ENCODE results near the gene SGCD.
"Not testable (repeated sequence)": the region's sequence is repeated elsewhere in the genome, so short reads cannot be mapped to it uniquely, and the experiment has no call there.

SGCD gene

GRCh38 chr5:156654444-156654843, 327.5 kb downstream of the SGCD start:
- DNase-seq, result no peak

DNA sequence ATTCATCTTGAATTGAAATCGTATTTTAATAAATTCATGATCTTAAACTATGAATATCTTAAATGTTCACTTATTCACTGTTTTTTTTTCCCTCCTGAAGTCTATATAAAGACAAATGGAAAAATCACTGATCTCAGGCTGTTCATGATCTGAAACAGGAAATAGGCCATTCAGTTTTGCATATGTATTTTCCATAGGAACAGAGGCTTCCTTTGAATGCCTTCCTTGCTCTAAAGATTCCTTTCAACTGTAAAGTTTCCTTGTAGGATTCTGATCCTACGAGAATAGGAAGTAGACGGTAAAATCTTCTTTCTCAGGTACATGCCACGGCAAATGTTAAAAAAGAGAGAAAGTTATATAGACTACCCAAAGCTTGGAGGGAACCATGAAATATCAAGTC, 328.8 kb downstream of the SGCD start:
- no peak for DNase-seq

- not testable (repeated sequence) for DNase-seq
Observed at GRCh38 chr5:156664832-156665231, 337.9 kb downstream of the SGCD start.

- DNase-seq, result not testable (repeated sequence)
Observed at GRCh38 chr5:156666686-156667085, 339.7 kb downstream of the SGCD start.

GRCh38 chr5:156667616-156668015, 340.7 kb downstream of the SGCD start:
- no peak for DNase-seq

GRCh38 chr5:156669416-156669815, 342.5 kb downstream of the SGCD start:
- DNase-seq, result no peak

GRCh38 chr5:156670615-156671014, 343.7 kb downstream of the SGCD start:
- DNase-seq, result no peak

- DNase-seq, result no peak
Observed at GRCh38 chr5:156675395-156675794, 348.4 kb downstream of the SGCD start.

DNA sequence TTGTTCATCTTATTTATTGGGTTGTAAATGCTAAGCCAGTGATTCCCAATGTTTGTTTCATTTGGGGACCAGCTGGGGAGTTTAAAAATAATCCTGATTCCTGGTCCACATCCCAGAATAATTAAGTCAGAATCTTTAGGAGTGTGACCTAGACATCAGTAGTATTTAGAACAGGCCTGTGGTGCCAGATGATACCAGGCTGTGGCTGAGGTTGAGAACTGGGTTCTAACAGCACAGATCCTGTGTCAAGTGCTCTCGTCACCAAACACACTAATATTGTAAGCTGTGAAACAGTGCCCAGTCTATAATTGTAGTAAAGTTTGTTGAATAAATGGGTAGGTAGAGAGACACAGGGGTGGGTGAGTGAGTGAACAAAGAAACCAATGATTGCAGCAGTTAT, 351.0 kb downstream of the SGCD start:
- no peak for DNase-seq

DNA sequence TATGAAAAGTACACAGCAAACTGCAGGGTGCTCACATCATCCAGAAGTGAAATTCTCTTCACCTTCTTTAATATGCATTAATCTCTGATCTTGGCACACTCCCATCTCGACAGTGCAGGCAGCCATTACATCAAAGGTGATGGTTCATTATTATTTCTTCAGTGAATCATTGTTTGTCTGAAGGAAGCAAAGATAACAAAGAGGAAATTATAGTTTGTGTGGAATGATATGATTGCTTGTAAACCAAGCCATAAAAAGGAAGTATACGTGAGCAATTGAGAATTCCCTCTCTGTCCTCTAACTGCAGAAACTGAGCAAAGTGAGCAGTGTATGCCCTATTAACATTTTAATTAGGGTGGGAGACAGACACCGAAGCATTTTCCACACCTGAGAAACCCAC, 351.5 kb downstream of the SGCD start:
- DNase-seq, result no peak

- DNase-seq, result no peak
Observed at GRCh38 chr5:156680831-156681230, 353.9 kb downstream of the SGCD start.

GRCh38 chr5:156681265-156681664, 354.3 kb downstream of the SGCD start:
- DNase-seq, result no peak

DNA sequence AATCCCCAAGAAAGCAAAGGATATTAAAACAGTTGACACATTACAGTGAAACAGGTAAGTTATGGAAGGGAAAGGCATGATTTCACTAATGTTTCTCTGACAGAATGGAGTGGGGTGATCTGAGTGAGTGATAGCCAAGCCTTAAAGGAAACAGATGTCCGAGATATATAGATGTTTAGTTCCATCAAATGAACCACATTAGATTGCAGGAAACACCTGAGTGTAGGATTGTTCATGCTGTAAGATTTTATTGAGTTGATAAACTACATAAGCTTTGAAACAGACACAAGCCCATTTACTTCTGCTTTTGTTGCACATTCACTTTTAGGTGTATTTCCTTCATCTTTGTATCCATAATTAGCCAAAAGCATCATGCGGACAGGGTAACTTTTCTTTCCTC, 356.0 kb downstream of the SGCD start:
- no peak for DNase-seq

GRCh38 chr5:156683509-156683908, 356.5 kb downstream of the SGCD start:
- no peak for DNase-seq

DNA sequence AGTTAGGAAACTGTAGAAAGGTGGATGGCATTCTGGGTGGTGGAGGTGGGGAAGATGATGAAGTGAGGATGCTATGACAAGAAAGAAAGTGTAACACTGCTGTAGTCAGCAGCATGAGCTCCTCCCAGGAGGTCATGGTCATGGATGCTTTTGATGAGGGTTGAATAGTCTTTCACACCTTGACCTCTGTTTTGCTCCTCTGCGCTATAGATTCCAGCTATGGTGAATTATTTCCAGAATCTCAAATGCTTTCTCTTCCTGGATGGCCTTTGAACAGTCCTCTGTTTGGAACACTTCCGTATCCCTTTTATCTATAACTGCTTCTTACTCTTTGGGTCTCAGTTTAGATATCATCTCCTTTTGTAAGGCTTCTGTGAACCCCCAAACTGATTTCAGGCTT, 357.3 kb downstream of the SGCD start:
- no peak for DNase-seq

DNA sequence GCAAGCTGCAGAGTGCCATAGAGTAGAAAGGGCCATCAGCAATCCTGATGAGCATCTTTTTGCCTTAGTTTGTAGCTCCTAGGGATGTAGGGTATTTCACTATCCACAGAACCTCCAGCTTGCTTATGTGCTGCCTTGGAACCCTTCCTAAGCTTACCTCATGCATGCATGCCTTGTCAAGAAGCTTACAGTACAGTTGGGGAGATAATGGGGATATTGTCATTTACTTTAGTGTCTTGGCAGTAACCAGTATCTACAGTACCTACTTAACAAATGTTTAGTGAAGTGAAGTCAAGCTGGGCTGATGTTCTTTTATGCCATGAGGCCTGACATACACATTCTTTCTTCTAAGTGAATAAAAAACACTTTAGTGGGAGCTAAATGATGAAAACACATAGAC, 358.5 kb downstream of the SGCD start:
- no peak for DNase-seq

- DNase-seq, result no peak
Observed at GRCh38 chr5:156686380-156686779, 359.4 kb downstream of the SGCD start.

DNA sequence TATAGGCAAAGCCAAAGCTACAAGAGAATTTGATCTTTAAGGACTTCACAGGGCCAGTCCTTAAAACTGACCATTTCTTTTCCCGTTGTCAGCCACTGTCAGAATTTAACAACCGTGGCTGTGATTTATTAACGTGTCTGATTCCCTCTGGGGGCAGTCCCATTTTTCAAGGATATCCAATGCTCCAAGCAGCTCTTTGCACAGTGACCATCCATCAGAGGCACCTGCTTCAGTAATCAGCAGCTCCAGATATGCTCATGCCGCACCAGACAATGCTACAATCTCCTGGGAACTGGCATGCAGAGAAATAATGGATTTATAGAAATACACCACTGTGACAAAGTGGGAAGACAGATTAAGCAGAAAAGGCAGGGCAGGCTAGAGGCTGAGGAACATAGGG, 359.8 kb downstream of the SGCD start:
- DNase-seq, result no peak

- no peak for DNase-seq
Observed at GRCh38 chr5:156687514-156687913, 360.6 kb downstream of the SGCD start.

- no peak for DNase-seq
Observed at GRCh38 chr5:156691572-156691971, 364.6 kb downstream of the SGCD start.

GRCh38 chr5:156693113-156693512, 366.1 kb downstream of the SGCD start:
- DNase-seq, result no peak

- no peak for DNase-seq
Observed at GRCh38 chr5:156694598-156694997, 367.6 kb downstream of the SGCD start.

DNA sequence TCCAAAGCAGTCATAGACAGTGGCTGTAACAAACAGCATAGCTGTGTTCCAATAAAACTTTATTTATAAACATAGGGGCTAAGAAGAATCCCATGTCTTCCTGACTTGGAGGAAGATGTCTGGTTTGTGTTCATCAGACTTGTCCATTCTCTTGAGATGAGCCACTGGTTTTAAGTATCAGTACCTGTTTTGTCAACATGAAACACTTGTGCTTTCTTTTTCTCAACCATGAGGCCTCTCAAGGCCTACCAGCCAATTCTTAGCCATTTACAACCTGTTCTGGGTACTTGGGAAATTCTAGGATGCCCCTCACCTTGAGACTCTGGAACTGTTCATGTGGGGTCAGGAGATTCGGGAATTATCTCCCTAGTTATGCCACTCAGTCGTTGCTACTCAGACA, 368.8 kb downstream of the SGCD start:
- DNase-seq, result no peak

GRCh38 chr5:156698323-156698722, 371.4 kb downstream of the SGCD start:
- no peak for DNase-seq

GRCh38 chr5:156699147-156699546, 372.2 kb downstream of the SGCD start:
- DNase-seq, result no peak

- DNase-seq, result no peak
Observed at GRCh38 chr5:156704139-156704538, 377.2 kb downstream of the SGCD start.
